Nephron progenitor cell (in vitro differentiated cells): Measurements from ENCODE around the gene PNMA8A.

Experiments
- DNase-seq: peaks from one replicate; pipeline ENCODE4 v3.0.0; 2021
- H3K27ac Mint-ChIP-seq: 2 replicates; pipeline ENCODE4 v1.8.0; 2021; ENCODE audit warnings: mild to moderate bottlenecking, moderate library complexity, mixed read lengths
- H3K27me3 Mint-ChIP-seq: 2 replicates; pipeline ENCODE4 v1.8.0; 2021; ENCODE audit warnings: mild to moderate bottlenecking, low read depth, mixed read lengths; ENCODE audit not compliant: poor library complexity
- H3K36me3 Mint-ChIP-seq: 2 replicates; pipeline ENCODE4 v1.8.0; 2021; ENCODE audit warnings: low read depth, mixed read lengths
- H3K4me1 Mint-ChIP-seq: 2 replicates; pipeline ENCODE4 v1.8.0; 2021; ENCODE audit warnings: mixed read lengths
- H3K4me3 Mint-ChIP-seq: 2 replicates; pipeline ENCODE4 v1.8.0; 2021; ENCODE audit warnings: mild to moderate bottlenecking, moderate library complexity, mixed read lengths
- H3K9me3 Mint-ChIP-seq: 2 replicates; pipeline ENCODE4 v1.8.0; 2021; ENCODE audit warnings: mild to moderate bottlenecking, moderate library complexity, mixed read lengths
- TF ChIP-seq, protein P1 (sequence below): fragments of 200-600 bp; sonication (generic); IDR thresholded peaks from 2 replicates; pipeline ENCODE4 v1.5.0; 2021; ENCODE audit warnings: antibody characterized with exemption

PNMA8A gene

GRCh38 chr19:46427518-46428045 is 43.8 kb downstream of the PNMA8A start:
- Mint-ChIP-seq H3K36me3 (no peaks in the 10 kb centered on the region), H3K9me3 (no peaks in the 10 kb centered on the region), H3K27ac (no peak overlapping the region), H3K27me3 (peaks cover 77% of the 10 kb centered on the region), H3K4me1 (peaks cover 56% of the 10 kb centered on the region), H3K4me3 (peak overlapping the region; percentile 87)
- TF ChIP-seq, protein P1, sequence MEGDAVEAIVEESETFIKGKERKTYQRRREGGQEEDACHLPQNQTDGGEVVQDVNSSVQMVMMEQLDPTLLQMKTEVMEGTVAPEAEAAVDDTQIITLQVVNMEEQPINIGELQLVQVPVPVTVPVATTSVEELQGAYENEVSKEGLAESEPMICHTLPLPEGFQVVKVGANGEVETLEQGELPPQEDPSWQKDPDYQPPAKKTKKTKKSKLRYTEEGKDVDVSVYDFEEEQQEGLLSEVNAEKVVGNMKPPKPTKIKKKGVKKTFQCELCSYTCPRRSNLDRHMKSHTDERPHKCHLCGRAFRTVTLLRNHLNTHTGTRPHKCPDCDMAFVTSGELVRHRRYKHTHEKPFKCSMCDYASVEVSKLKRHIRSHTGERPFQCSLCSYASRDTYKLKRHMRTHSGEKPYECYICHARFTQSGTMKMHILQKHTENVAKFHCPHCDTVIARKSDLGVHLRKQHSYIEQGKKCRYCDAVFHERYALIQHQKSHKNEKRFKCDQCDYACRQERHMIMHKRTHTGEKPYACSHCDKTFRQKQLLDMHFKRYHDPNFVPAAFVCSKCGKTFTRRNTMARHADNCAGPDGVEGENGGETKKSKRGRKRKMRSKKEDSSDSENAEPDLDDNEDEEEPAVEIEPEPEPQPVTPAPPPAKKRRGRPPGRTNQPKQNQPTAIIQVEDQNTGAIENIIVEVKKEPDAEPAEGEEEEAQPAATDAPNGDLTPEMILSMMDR, result no peak
- DNase-seq, result no peak

GRCh38 chr19:46426506-46427162 is 44.7 kb downstream of the PNMA8A start:
- Mint-ChIP-seq H3K36me3 (no peaks in the 10 kb centered on the region), H3K4me1 (peaks cover 56% of the 10 kb centered on the region), H3K4me3 (peak overlapping the region; percentile 87), H3K27me3 (peaks cover 69% of the 10 kb centered on the region), H3K9me3 (no peaks in the 10 kb centered on the region), H3K27ac (peak overlapping the region; percentile 55)
- TF ChIP-seq, protein P1, result no peak
- peak; percentile 92 for DNase-seq

DNA sequence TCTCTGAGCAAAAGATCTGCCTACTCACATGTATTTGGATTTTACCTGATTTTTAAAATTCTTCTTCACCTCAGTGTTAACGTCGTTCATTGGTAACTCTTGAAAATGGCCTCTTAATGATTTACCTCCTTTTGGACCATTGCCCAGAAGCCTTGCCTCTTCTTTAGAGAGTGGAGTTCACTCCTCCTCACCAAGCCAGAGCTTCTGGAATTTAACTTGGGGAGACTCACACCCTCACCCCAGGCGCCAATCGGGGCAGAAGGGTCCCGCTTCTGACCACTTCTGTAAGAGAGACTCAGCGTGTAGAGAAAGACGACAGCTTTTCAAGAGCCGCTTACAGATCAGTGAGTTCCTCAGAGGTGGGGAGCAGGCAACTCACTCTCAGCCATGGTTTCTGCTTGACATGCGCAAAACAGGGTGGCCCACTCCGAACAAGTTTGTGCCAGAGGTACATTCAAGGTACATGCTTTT is 45.3 kb downstream of the PNMA8A start:
- DNase-seq, result no peak
- Mint-ChIP-seq H3K27ac (peak overlapping the region; percentile 55), H3K9me3 (no peaks in the 10 kb centered on the region), H3K36me3 (no peaks in the 10 kb centered on the region), H3K4me3 (peak overlapping the region; percentile 87), H3K4me1 (peaks cover 56% of the 10 kb centered on the region), H3K27me3 (peaks cover 68% of the 10 kb centered on the region)
- TF ChIP-seq, protein P1, result no peak

GRCh38 chr19:46423188-46423587 is 48.2 kb downstream of the PNMA8A start:
- Mint-ChIP-seq H3K4me3 (no peak overlapping the region), H3K27me3 (peaks cover 44% of the 10 kb centered on the region), H3K27ac (no peak overlapping the region), H3K9me3 (no peaks in the 10 kb centered on the region), H3K36me3 (no peaks in the 10 kb centered on the region), H3K4me1 (peaks cover 31% of the 10 kb centered on the region)
- TF ChIP-seq, protein P1, result no peak
- no peak for DNase-seq

DNA sequence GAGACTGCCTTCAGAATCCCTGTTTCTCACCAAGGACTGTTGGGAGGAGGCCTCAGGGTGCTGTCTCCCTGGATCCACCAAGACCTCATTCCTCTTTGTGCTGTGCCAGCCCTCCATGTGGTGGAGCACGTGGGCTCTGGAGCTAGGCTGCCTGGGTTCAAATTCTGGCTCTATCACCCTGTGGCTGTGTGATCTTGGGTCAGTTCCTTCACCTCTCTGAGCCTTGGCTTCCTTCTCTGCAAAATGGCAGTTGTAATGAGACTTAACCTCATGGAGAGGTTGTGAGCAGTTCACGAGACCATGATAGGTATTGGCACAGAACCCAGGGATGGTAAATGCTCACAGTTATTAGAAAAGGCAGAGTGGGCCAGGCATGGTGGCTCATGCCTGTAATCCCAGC is 49.0 kb downstream of the PNMA8A start:
- peaks cover 36% of the 10 kb centered on the region for H3K27me3 Mint-ChIP-seq
- TF ChIP-seq, protein P1, result no peak
- no peaks in the 10 kb centered on the region for H3K9me3 Mint-ChIP-seq
- no peak for DNase-seq
- H3K36me3 Mint-ChIP-seq, result no peaks in the 10 kb centered on the region
- no peak overlapping the region for H3K4me3 Mint-ChIP-seq
- H3K27ac Mint-ChIP-seq, result no peak overlapping the region
- peaks cover 25% of the 10 kb centered on the region for H3K4me1 Mint-ChIP-seq

DNA sequence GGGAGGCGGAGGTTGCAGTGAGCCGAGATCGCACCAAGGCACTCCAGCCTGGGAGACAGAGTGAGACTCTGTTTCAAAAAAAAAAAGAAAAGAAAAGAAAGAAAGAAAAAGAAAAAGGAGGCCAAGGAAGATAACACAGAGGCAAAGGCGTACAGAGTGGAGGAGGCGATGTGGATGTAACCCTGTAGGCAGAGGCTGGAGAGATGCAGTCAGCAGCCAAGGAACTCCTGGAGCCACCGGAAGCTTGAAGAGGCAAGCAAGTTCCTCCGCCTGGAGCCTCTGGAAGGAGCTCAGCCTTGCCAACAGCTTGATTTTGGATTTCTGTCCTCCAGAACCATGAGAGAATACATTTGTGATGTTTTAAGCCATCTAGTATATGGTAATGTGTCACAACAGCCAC is 51.3 kb downstream of the PNMA8A start:
- no peaks in the 10 kb centered on the region for H3K36me3 Mint-ChIP-seq
- no peak overlapping the region for H3K27ac Mint-ChIP-seq
- H3K4me1 Mint-ChIP-seq, result peaks cover 30% of the 10 kb centered on the region
- H3K9me3 Mint-ChIP-seq, result no peaks in the 10 kb centered on the region
- peaks cover 19% of the 10 kb centered on the region for H3K27me3 Mint-ChIP-seq
- TF ChIP-seq, protein P1, result no peak
- DNase-seq, result no peak
- H3K4me3 Mint-ChIP-seq, result no peak overlapping the region
